ENCODE data around the gene HMX3. TPM values are rescaled to one million over a fixed set of nuclear protein-coding genes. Genes with fewer than 3 reads are reported as not detected.

The HMX3 gene
- polyA plus RNA-seq, 1 donor from 2014 or later, result not detected

GRCh38 chr10:123157210-123157609 lies 21.4 kb downstream of the HMX3 start:
- TF ChIP-seq TAF1 (IDR thresholded peaks at IDR 0.05; ENCODE audit: low read depth) (no peak), RAD21 (conservative IDR thresholded peaks at IDR 0.05) (no peak), CTCF (IDR thresholded peaks at IDR 0.05; ENCODE audit: poor library complexity, severe bottlenecking) (no peak), EP300 (conservative IDR thresholded peaks at IDR 0.05; ENCODE audit: poor library complexity, severe bottlenecking) (no peak), SMC3 (conservative IDR thresholded peaks at IDR 0.05; ENCODE audit: poor library complexity) (no peak), POLR2AphosphoS5 (IDR thresholded peaks at IDR 0.05) (no peak), MXI1 (conservative IDR thresholded peaks at IDR 0.05; ENCODE audit: poor library complexity, severe bottlenecking) (no peak), REST (IDR thresholded peaks at IDR 0.05; ENCODE audit: borderline replicate concordance) (no peak), EZH2 (IDR thresholded peaks at IDR 0.05; ENCODE audit: borderline replicate concordance, insufficient read depth, low read length, poor library complexity, severe bottlenecking) (no peak)
- peaks cover 33% of the 10 kb centered on the region for H3K79me2 ChIP-seq (replicated peaks; ENCODE audit: insufficient read depth, low read length)
- no peak overlapping the region for H3K4me3 ChIP-seq (ENCODE audit: low read length)
- no peaks in the 10 kb centered on the region for H3K9me2 ChIP-seq (ENCODE audit: insufficient read depth, low read length)
- H3K4me2 ChIP-seq (ENCODE audit: low read length), result no peak overlapping the region
- no peak overlapping the region for H2AFZ ChIP-seq (ENCODE audit: low read depth, low read length)
- H4K20me1 ChIP-seq (ENCODE audit: insufficient read depth), result no peaks in the 10 kb centered on the region
- H3K27me3 ChIP-seq (ENCODE audit: insufficient read depth, low read depth, low read length), result peaks cover 14% of the 10 kb centered on the region
- peaks cover 14% of the 10 kb centered on the region for H3K36me3 ChIP-seq (ENCODE audit: insufficient read depth, low read length)
- no peak overlapping the region for H3K27ac ChIP-seq (ENCODE audit: low read length)
- H3F3A ChIP-seq (ENCODE audit: insufficient read depth, low read length, poor library complexity, severe bottlenecking), result no peaks in the 10 kb centered on the region
- H3K9me3 ChIP-seq (ENCODE audit: low read length), result no peaks in the 10 kb centered on the region
- H3K9ac ChIP-seq (ENCODE audit: low read length), result no peak overlapping the region

GRCh38 chr10:123158682-123159081 lies 22.9 kb downstream of the HMX3 start:
- Histone ChIP-seq H4K20me1 (ENCODE audit: insufficient read depth) (no peaks in the 10 kb centered on the region), H3F3A (ENCODE audit: insufficient read depth, low read length, poor library complexity, severe bottlenecking) (no peaks in the 10 kb centered on the region), H3K9me3 (ENCODE audit: low read length) (no peaks in the 10 kb centered on the region), H2AFZ (ENCODE audit: low read depth, low read length) (no peak overlapping the region), H3K4me2 (ENCODE audit: low read length) (no peak overlapping the region), H3K4me3 (ENCODE audit: low read length) (no peak overlapping the region), H3K36me3 (ENCODE audit: insufficient read depth, low read length) (peaks cover 21% of the 10 kb centered on the region), H3K79me2 (replicated peaks; ENCODE audit: insufficient read depth, low read length) (peaks cover 33% of the 10 kb centered on the region), H3K9ac (ENCODE audit: low read length) (no peak overlapping the region), H3K27me3 (ENCODE audit: insufficient read depth, low read depth, low read length) (no peaks in the 10 kb centered on the region), H3K9me2 (ENCODE audit: insufficient read depth, low read length) (no peaks in the 10 kb centered on the region), H3K27ac (ENCODE audit: low read length) (no peak overlapping the region)
- TF ChIP-seq TAF1 (IDR thresholded peaks at IDR 0.05; ENCODE audit: low read depth) (no peak), EZH2 (IDR thresholded peaks at IDR 0.05; ENCODE audit: borderline replicate concordance, insufficient read depth, low read length, poor library complexity, severe bottlenecking) (no peak), POLR2AphosphoS5 (IDR thresholded peaks at IDR 0.05) (no peak), RAD21 (conservative IDR thresholded peaks at IDR 0.05) (no peak), REST (IDR thresholded peaks at IDR 0.05; ENCODE audit: borderline replicate concordance) (no peak), SMC3 (conservative IDR thresholded peaks at IDR 0.05; ENCODE audit: poor library complexity) (no peak), CTCF (IDR thresholded peaks at IDR 0.05; ENCODE audit: poor library complexity, severe bottlenecking) (no peak), EP300 (conservative IDR thresholded peaks at IDR 0.05; ENCODE audit: poor library complexity, severe bottlenecking) (no peak), MXI1 (conservative IDR thresholded peaks at IDR 0.05; ENCODE audit: poor library complexity, severe bottlenecking) (no peak)
